CD4-positive, alpha-beta T cell treated with Interleukin-15 for 1 hour (primary cell): ENCODE measurements around the gene GMPS.
"Not testable (repeated sequence)": the region's sequence is repeated elsewhere in the genome, so short reads cannot be mapped to it uniquely, and the experiment has no call there.

ENCODE experiments used
- DNase-seq: peaks from one replicate; pipeline ENCODE4 v3.0.0-alpha.2; 2020

Gene GMPS

GRCh38 chr3:155870133-155870944, at the start of gene GMPS:
Gene GMPS (plus strand): TSS chr3:155870650. CDS start chr3:155870871, 221 bp downstream.
- peak; percentile 97 for DNase-seq

DNA sequence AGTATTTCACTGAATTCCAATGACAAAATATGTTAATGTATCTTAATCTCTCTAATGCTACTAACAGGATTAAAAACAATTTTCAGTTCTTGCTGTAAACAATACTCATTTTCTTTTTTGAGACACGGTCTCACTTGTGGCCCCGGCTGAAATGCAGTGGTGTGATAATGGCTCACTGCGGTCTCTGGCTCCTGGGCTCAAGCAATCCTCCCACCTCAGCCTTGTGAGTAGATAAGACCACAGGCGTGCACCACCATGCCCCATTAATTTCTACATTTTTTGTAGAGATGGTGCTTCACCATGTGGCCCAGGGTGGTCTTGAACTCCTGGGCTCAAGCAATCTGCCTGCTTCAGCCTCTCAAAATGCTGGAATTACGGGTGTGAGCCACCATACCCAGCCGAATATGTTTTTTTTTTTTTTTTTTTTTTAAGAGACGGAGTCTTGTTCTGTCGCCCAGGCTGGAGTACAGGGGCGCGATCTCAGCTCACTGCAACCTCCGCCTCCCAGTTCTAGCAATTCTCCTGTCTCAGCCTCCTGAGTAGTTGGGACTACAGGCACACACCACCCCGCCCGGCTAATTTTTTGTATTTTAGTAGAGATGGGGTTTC, 41.9 kb upstream of the GMPS start:
- not testable (repeated sequence) for DNase-seq

GRCh38 chr3:155835341-155836071, 34.9 kb upstream of the GMPS start:
- DNase-seq: no peak

DNA sequence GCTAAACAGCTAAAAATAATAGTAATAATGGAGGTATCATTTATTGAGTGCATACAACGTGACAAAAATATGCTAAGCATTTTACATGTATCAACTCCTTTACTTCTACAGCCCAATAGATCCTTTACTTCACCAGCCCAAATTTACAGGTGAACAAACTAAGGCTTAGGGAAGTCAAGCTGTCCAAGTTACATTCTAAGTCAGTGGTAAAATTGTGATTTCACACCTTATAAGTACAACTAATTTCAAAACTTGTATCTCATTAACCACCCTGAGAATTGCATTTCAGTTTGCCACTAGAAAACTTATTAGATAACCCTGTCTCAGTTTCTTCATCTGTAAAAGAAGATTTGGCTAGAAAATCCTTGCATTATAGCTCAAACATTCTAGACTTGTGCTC, 26.9 kb upstream of the GMPS start:
- DNase-seq: no peak

DNA sequence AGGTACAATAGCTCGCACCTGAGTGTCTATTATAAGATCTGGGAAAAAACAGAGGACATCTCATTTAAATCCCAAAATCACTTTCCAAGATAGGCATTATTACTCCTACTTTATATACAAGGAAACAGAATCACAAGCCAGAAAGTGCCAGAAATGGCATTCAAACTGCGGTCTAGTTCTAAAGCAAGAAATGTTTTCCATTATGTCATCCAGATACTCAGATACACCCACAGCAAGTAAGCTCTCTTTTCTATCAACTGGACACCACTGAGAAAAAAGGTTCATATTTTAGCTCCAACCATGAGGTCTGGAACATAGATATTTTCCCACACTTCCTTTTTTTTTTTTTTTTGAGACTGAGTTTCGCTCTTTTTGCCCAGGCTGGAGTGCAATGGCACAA, 24.3 kb upstream of the GMPS start:
- no peak for DNase-seq

GRCh38 chr3:155847993-155848392, 22.5 kb upstream of the GMPS start:
- no peak for DNase-seq

GRCh38 chr3:155849404-155849803, 21.0 kb upstream of the GMPS start:
- not testable (repeated sequence) for DNase-seq

DNA sequence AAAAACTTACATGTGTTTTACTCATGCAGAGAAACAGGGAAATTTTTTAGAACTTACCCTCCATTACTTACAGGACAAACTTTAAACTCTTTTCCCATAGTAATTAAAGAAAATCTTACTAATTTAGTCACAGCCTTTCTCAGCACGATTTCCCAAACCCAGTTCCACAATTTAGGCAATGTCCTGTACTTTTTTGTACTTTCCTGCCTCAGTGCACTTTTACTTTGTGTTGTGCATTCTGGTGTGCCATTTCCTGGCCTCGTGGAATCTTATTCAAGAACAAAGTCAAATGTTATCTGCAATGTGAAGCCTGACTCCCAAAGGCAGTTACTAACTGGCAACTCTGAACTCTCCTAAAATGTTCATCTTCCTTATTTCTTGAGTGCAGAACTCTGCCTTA, 18.1 kb upstream of the GMPS start:
- no peak for DNase-seq

DNA sequence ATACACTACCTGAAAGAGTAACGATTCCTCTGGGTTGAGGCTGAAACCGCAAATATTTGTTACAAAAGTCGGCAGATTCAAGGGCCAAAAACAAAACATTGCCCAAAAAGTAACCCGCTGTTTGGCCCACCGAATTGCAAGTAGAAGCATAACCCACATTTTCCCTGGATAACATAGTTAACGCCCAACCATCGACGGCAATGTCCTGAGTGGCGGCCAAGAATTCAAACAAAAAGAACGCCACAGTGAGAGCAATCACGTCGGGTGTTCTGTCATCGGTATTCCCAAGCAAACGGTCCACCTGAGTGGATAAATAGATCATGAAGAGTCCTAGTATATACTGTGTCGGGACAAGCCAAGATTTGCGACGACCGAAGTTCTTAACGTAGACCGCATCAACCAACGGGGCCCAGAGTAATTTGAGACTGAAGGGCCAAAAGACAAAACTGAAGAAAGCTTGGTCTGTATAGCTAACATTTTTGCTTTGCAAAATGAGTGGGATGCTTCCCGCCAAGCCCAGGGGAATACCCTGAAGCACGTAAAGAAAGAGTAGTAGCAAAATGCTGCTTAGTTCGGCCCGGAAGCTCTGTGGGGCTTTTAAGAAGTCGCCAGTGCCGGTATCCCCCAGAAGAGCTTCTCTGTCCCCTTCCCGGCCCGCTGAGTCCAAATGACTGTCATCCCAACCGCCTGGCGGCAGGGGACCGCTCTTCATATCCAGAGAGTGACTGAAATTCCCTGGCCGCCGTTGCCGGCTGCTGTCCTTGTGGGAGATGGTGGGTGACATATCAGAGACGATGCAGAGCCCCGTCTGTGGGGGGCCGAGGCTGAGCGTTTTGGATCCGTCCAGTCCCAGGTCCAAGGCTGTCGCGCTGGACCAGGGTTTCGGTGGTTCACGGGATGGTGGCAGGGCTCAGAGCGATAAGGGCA, 17.0 kb upstream of the GMPS start:
- no peak for DNase-seq

- DNase-seq: peak; percentile 99
Measured at GRCh38 chr3:155854141-155854940, 16.1 kb upstream of the GMPS start, which contains the start of gene SLC33A1. Gene SLC33A1 (minus strand): TSS chr3:155854427. CDS start chr3:155853997, 430 bp downstream.

GRCh38 chr3:155859859-155860258, 10.6 kb upstream of the GMPS start:
- DNase-seq: no peak

- DNase-seq: not testable (repeated sequence)
Measured at GRCh38 chr3:155860424-155860823, 10.0 kb upstream of the GMPS start.

GRCh38 chr3:155861476-155862183, 8.8 kb upstream of the GMPS start:
- no peak for DNase-seq

DNA sequence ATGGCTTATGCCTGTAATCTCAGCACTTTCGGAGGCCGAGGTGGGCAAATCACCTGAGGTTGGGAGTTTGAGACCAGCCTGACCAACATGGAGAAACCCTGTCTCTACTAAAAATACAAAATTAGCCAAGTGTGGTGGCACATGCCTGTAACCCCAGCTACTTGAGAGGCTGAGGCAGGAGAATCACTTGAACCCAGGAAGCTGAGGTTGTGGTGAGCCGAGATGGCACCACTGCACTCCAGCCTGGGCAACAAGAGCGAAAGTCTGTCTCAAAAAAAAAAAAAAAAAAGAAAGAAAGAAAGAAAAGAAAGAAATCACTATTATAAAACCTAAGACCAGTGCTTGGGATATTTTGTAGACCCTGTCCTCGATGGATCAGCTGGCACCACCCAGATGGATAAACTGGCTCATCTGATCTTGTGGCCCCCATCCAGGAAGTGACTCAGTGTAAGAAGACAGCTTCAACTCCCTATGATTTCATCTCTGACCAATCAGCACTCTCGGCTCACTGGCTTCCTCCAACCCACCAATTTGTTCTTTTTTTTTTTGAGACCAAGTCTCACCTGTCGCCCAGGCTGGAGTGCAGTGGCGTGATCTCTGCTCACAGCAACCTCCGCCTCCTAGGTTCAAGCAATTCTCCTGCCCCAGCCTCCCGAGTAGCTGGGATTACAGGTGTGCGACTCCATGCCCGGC, 8.0 kb upstream of the GMPS start:
- peak; percentile 74 for DNase-seq

- no peak for DNase-seq
Measured at GRCh38 chr3:155863072-155863784, 7.2 kb upstream of the GMPS start.

- DNase-seq: no peak
Measured at GRCh38 chr3:155869691-155870090, 759 bp upstream of the GMPS start.

GRCh38 chr3:155870945-155871745, 695 bp downstream of the GMPS start:
- DNase-seq: peak; percentile 19

- DNase-seq: no peak
Measured at GRCh38 chr3:155871746-155872158, 1.3 kb downstream of the GMPS start.
